ENCODE results near the gene DTNB. TPM values are rescaled to one million over a fixed set of nuclear protein-coding genes. Genes with fewer than 3 reads are reported as not detected.

The DTNB gene
- total RNA-seq, 1 donor, result 12.9 TPM

DNA sequence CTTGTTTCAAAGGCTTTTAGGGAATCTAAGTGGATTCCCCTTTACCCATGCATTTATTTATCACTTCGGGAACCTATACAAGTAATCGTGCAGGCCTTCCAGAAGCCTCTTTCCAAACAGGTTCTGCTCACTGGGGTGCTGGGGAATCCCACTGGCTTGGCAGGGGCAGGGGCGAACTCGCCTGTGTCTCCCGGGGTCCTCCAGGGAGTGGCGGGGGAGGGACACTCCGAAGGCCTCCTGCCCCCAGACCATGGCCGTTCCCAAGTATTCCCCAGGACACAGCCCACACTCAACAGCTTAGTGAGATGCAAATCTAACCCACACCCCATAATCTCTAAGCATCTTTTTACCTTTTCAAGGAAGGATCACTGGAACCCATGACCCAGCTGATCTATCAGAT is 338.2 kb downstream of the DTNB start:
- DNase-seq (ENCODE audit: low read depth in 2 of 3, low spot score in 2 of 3), result no peak

DNA sequence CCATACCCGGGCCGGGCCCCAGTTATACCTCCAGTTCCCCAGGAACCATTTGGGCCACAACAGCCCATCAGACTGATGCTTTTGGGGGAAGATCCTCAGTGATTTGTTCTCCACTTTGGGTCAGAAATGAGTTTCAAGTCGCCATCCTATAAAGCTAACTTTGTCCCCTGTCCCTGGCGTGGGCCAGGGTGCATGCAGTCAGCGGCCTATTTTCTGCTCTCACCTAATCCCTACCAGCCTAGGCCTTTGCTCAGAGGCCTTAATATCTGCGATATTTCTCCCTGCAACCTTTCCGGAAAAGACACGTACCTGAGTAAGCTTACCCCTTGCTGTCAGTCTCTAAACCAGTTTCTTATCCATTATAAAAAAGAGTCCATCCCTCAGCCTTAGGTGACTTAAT is 338.9 kb downstream of the DTNB start:
- DNase-seq (ENCODE audit: low read depth in 2 of 3, low spot score in 2 of 3), result no peak

GRCh38 chr2:25333981-25334380 is 339.4 kb downstream of the DTNB start:
- no peak for DNase-seq (ENCODE audit: low read depth in 2 of 3, low spot score in 2 of 3)

DNA sequence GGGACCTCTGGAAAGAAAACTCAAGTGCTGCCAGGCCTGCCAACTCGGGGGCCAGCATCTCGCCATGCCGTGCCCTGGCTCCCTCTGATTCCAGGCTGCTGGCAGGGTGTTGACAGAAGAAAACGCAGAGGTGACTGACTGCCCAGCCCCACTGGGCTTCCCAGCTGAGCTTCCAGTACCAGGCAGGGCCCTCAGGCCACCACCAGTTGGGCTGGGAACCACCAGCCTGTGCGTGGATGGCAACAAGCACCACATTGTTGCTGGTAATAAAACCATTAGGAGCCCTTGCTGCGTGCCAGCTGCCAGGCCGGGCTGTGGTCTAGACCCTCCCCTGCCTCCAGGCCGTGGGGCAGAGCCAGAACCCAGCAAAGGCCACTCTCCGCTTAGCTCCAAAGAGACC is 340.8 kb downstream of the DTNB start:
- no peak for DNase-seq (ENCODE audit: low read depth in 2 of 3, low spot score in 2 of 3)

- no peak for DNase-seq (ENCODE audit: low read depth in 2 of 3, low spot score in 2 of 3)
These were observed 341.6 kb downstream of the DTNB start for GRCh38 chr2:25331686-25332365.

- no peak for DNase-seq (ENCODE audit: low read depth in 2 of 3, low spot score in 2 of 3)
These were observed 342.4 kb downstream of the DTNB start for GRCh38 chr2:25330937-25331336.

DNA sequence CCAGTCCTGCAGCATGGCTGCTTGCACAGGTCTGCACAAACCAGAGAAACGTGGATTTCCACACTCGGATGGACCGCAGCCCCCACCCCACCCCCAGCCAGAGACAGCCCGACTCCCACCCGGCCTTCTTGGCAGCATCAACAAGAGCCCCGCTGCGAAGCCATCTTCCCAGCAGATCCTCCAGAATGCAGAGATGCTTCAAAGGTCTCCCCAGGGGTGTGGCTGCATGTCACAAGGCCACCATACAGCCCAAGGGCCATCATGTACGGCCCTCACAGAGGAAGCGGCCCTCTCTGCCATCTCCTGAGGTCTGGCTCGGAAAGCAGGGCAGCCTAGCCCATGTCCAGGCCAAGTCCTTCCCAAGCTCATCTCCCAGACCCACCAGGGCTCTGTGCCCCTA is 343.1 kb downstream of the DTNB start:
- no peak for DNase-seq (ENCODE audit: low read depth in 2 of 3, low spot score in 2 of 3)

DNA sequence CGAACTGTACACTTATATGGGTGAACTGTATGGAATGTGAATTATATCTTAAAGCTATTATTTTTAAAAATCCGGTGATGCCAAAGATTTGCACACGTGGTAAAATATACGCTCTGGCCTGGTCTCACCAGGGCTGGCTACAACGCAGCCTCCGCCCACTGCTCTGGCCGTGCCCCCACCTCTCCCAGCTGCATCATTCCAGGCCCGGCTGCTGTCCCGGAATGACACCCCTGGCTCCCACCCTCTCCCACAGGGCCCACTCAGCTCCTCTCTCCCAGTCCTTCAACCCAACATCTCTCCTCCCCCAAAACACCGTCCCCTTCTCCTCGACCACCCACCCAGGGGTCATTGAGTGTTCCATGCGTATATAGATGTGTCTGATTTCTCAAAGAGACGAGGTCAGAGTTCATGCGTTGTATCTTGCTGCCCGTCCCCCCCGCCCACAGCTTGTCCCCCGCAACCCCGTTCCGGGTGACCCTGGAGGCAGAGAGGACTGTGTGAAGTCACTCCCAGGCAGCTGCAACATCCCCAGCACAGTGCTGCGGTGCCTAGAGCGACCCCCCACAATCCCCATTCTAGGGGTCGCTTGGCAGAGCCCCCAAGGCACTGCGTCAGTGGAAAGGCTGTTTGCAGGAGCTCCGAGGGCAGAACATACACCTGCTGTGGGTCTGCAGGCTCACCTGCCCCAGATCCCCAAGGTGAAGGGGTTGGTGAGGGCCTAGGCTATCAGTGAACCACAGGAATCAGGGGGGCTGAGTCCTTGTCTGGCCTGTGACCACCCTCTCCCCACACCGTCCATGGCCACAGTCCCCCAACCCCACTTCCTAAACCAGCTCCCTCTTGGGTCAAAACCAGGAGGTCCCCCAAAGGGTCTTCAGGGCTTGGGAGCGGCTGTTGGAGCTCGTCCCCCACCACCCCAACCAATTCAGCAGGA is 345.0 kb downstream of the DTNB start:
- no peak for DNase-seq (ENCODE audit: low read depth in 2 of 3, low spot score in 2 of 3)

Small RNA genes within 50 kb of the gene (small RNA-seq; reads per million reads assigned to genes)
- gene MIR1301 (0.47 reads per million), gene RF00019 (not detected)

Other genes with a start within 250 kb of the DTNB start
- 8.1 TPM for gene ASXL2, start 204.9 kb upstream of the DTNB start, total RNA-seq